ENCODE data around the gene AJAP1.

DNA sequence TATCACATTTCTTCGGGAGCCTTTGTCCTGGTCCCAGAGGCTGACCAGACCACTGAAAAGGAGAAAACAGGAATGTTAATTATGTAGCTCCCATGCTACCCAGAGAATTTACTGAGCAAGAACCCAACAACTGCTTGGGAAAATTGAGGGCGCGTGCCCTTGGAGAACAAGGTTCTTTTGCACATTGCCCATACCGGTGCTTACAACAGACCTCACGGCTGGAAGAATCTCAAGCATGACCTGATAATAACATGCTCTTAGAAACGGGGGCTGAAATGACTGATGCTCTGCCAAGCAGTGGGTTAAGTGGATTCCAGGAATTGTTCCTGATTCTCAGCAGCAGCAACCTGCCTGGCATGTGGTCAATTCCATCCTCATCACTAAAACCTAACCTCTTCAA, 49.3 kb upstream of the AJAP1 start:
- TF ChIP-seq RAD21 (IDR thresholded peaks at IDR 0.05; ENCODE audit: low read depth) (no peak), TAF1 (IDR thresholded peaks at IDR 0.05; ENCODE audit: low read depth) (no peak), USF1 (IDR thresholded peaks at IDR 0.05) (no peak), TCF12 (IDR thresholded peaks at IDR 0.05; ENCODE audit: low read depth) (0 out of 2 replicates have a peak, but pooled peaks have one; percentile 47), EGR1 (IDR thresholded peaks at IDR 0.05) (no peak), YY1 (IDR thresholded peaks at IDR 0.05; ENCODE audit: low read depth) (no peak), FOXM1 (IDR thresholded peaks at IDR 0.05; ENCODE audit: borderline replicate concordance, low read depth) (no peak; the same call in 1 of the 2 replicates), MAX (IDR thresholded peaks at IDR 0.05) (no peak), NFIC (IDR thresholded peaks at IDR 0.05) (peak; percentile 79), ZBTB7A (IDR thresholded peaks at IDR 0.05; ENCODE audit: low read depth) (no peak)
- TF ChIP-seq, protein P1, sequence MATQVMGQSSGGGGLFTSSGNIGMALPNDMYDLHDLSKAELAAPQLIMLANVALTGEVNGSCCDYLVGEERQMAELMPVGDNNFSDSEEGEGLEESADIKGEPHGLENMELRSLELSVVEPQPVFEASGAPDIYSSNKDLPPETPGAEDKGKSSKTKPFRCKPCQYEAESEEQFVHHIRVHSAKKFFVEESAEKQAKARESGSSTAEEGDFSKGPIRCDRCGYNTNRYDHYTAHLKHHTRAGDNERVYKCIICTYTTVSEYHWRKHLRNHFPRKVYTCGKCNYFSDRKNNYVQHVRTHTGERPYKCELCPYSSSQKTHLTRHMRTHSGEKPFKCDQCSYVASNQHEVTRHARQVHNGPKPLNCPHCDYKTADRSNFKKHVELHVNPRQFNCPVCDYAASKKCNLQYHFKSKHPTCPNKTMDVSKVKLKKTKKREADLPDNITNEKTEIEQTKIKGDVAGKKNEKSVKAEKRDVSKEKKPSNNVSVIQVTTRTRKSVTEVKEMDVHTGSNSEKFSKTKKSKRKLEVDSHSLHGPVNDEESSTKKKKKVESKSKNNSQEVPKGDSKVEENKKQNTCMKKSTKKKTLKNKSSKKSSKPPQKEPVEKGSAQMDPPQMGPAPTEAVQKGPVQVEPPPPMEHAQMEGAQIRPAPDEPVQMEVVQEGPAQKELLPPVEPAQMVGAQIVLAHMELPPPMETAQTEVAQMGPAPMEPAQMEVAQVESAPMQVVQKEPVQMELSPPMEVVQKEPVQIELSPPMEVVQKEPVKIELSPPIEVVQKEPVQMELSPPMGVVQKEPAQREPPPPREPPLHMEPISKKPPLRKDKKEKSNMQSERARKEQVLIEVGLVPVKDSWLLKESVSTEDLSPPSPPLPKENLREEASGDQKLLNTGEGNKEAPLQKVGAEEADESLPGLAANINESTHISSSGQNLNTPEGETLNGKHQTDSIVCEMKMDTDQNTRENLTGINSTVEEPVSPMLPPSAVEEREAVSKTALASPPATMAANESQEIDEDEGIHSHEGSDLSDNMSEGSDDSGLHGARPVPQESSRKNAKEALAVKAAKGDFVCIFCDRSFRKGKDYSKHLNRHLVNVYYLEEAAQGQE (IDR thresholded peaks at IDR 0.05; ENCODE audit: low read depth), result no peak

Measured in Ishikawa (cell line).